A549 treated with dexamethasone at 1 μM for 4 hours (cell line): Measurements from ENCODE around the gene UBXN6. TPM values are rescaled to one million over a fixed set of nuclear protein-coding genes. Genes with fewer than 3 reads are reported as not detected.

Experiments used
- total RNA-seq: library from RNA; stranded (reverse); fragments of 200-300 nt; extraction: Qiagen RNA extraction; gene quantifications from 5 replicates; pipeline ENCODE4 v1.2.3, GENCODE V29; 2022

UBXN6 gene, protein sequence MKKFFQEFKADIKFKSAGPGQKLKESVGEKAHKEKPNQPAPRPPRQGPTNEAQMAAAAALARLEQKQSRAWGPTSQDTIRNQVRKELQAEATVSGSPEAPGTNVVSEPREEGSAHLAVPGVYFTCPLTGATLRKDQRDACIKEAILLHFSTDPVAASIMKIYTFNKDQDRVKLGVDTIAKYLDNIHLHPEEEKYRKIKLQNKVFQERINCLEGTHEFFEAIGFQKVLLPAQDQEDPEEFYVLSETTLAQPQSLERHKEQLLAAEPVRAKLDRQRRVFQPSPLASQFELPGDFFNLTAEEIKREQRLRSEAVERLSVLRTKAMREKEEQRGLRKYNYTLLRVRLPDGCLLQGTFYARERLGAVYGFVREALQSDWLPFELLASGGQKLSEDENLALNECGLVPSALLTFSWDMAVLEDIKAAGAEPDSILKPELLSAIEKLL
- total RNA-seq = 37.8 to 57.7 TPM (median 54.4 TPM) in 5 replicates

GRCh38 chr19:4457654-4458395, at the start of gene UBXN6:
TSS of gene UBXN6 (minus strand) at chr19:4457794. CDS start at chr19:4457697, 97 bp downstream.

DNA sequence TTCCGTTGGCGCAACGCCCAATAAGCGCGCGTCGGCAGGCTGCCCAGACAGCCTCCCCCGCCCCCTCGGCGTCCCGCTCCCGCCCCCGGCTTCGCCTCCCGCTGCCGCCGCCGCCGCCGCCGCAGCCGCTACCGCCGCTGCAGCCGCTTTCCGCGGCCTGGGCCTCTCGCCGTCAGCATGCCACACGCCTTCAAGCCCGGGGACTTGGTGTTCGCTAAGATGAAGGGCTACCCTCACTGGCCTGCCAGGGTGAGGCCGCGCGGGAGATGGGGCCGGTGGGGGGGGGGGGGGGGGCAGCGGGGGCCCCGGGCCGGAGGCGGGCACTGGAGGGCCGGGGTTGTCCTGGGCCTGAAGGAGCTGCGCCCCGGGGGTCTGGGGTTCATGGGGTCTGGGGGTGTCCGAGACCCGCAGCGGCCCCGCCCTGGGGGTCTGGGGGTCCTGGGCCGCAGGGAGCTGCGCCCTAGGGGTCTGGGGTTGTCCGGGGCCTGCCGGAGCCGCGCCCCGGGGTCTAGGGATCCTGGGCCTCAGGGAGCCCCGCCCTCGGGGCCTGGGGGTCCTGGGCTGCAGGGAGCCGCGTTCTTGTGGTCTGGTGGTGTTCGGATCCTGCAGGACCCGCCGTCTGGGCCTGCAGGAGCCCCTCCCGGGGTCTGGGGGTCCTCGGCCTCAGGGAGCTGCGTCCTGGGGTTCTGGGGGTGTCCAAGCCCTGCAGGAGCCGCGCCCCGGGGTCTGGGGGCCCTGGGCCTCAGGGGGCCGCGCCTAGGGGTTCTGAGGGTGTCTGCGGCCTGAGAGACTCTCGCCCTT, 14.8 kb upstream of the UBXN6 start, which contains the start of gene HDGFL2:
Gene HDGFL2, plus strand, starts transcription at position 124 of the 801 bp plus-strand sequence. Its CDS starts 54 bp downstream, at position 178.

GRCh38 chr19:4402171-4403004, 55.2 kb downstream of the UBXN6 start, which contains the start of gene CHAF1A:
TSS of gene CHAF1A (plus strand) at chr19:4402640. CDS start at chr19:4402763, 123 bp downstream.

GRCh38 chr19:4400135-4400936, 57.3 kb downstream of the UBXN6 start, which contains the start of gene SH3GL1:
TSS of gene SH3GL1 (minus strand) at chr19:4400547. CDS start at chr19:4400368, 179 bp downstream.

Other genes starting within 250 kb of the UBXN6 start
- 2.8 to 5.0 TPM (median 3.4 TPM) in 5 replicates for gene EBI3, start 228.3 kb downstream of the UBXN6 start, total RNA-seq
- gene YJU2, start 210.7 kb downstream of the UBXN6 start, total RNA-seq = 19.3 to 24.9 TPM (median 20.3 TPM) in 5 replicates
- 0.06 to 0.14 TPM in 2 of 5 replicates, not detected in the others for gene SHD, start 178.5 kb downstream of the UBXN6 start, total RNA-seq
- not detected in 5 replicates for gene TMIGD2, start 155.4 kb downstream of the UBXN6 start, total RNA-seq
- gene FSD1, start 153.2 kb downstream of the UBXN6 start, total RNA-seq = 6.7 to 8.0 TPM (median 7.6 TPM) in 5 replicates
- not detected in 5 replicates for gene STAP2, start 119.0 kb downstream of the UBXN6 start, total RNA-seq
- gene MPND, start 114.2 kb downstream of the UBXN6 start, total RNA-seq = 7.1 to 11.2 TPM (median 10.2 TPM) in 5 replicates
- gene SH3GL1, start 57.2 kb downstream of the UBXN6 start, total RNA-seq = 45.3 to 65.3 TPM (median 62.0 TPM) in 5 replicates
- 18.1 to 25.2 TPM (median 23.6 TPM) in 5 replicates for gene CHAF1A, start 55.2 kb downstream of the UBXN6 start, total RNA-seq
- 21.0 to 31.6 TPM (median 29.2 TPM) in 5 replicates for gene HDGFL2, start 14.5 kb upstream of the UBXN6 start, total RNA-seq
- gene PLIN4, start 60.7 kb upstream of the UBXN6 start, total RNA-seq = 0.05 to 0.20 TPM (median 0.12 TPM) in 5 replicates
- 0.10 to 0.21 TPM (median 0.13 TPM) in 4 of 5 replicates, not detected in the other for gene PLIN5, start 77.4 kb upstream of the UBXN6 start, total RNA-seq
- 0.06 to 0.17 TPM (median 0.10 TPM) in 5 replicates for gene LRG1, start 82.2 kb upstream of the UBXN6 start, total RNA-seq
- gene SEMA6B, start 101.9 kb upstream of the UBXN6 start, total RNA-seq = 3.8 to 7.4 TPM (median 7.0 TPM) in 5 replicates
- 2.9 to 4.4 TPM (median 3.7 TPM) in 5 replicates for gene TNFAIP8L1, start 181.7 kb upstream of the UBXN6 start, total RNA-seq
- gene MYDGF, start 212.5 kb upstream of the UBXN6 start, total RNA-seq = 113 to 129 TPM (median 124 TPM) in 5 replicates